Stimulated activated CD4-positive, alpha-beta T cell treated with anti-CD3 and anti-CD28 coated beads, Interleukin-2, amount 100 ng/mL, for 4 hours (primary cell): Measurements from ENCODE around the gene COPS6.

Source experiments
- DNase-seq: peaks from one replicate; pipeline ENCODE4 v3.0.0-alpha.2; 2020; ENCODE audit warnings: low read depth

The COPS6 gene

GRCh38 chr7:100088621-100089457 is at the start of gene COPS6:
Gene COPS6, plus strand, starts transcription at chr7:100088969. Its CDS starts 22 bp downstream, at chr7:100088991.
- peak; percentile 74 for DNase-seq

- no peak for DNase-seq
Observed at GRCh38 chr7:100040575-100040974, 48.2 kb upstream of the COPS6 start.

- no peak for DNase-seq
Observed at GRCh38 chr7:100044718-100045117, 44.1 kb upstream of the COPS6 start.

- no peak for DNase-seq
Observed at GRCh38 chr7:100048680-100049079, 40.1 kb upstream of the COPS6 start.

- peak; percentile 75 for DNase-seq
Observed at GRCh38 chr7:100049441-100050291, 39.1 kb upstream of the COPS6 start, which contains the start of gene ZSCAN21. Gene ZSCAN21, plus strand, starts transcription at chr7:100049774. Its CDS starts 7,233 bp downstream, at chr7:100057007.

- no peak for DNase-seq
Observed at GRCh38 chr7:100051611-100052010, 37.2 kb upstream of the COPS6 start.

GRCh38 chr7:100053215-100053614 is 35.6 kb upstream of the COPS6 start:
- peak; percentile 3 for DNase-seq

- DNase-seq: no peak
Observed at GRCh38 chr7:100057006-100057405, 31.8 kb upstream of the COPS6 start.

GRCh38 chr7:100059251-100059739 is 29.5 kb upstream of the COPS6 start:
- no peak for DNase-seq

GRCh38 chr7:100061518-100062193 is 27.1 kb upstream of the COPS6 start:
- no peak for DNase-seq

GRCh38 chr7:100063376-100063775 is 25.4 kb upstream of the COPS6 start:
- DNase-seq: no peak

- no peak for DNase-seq
Observed at GRCh38 chr7:100064162-100064561, 24.6 kb upstream of the COPS6 start.

- no peak for DNase-seq
Observed at GRCh38 chr7:100065452-100066186, 23.1 kb upstream of the COPS6 start.

- DNase-seq: no peak
Observed at GRCh38 chr7:100066953-100067352, 21.8 kb upstream of the COPS6 start.

- no peak for DNase-seq
Observed at GRCh38 chr7:100069991-100070390, 18.8 kb upstream of the COPS6 start.

GRCh38 chr7:100071018-100071723 is 17.6 kb upstream of the COPS6 start:
- no peak for DNase-seq

- DNase-seq: no peak
Observed at GRCh38 chr7:100072462-100072861, 16.3 kb upstream of the COPS6 start.

GRCh38 chr7:100074841-100075240 is 13.9 kb upstream of the COPS6 start:
- DNase-seq: no peak

GRCh38 chr7:100075418-100075817 is 13.4 kb upstream of the COPS6 start:
- no peak for DNase-seq

GRCh38 chr7:100077205-100077604 is 11.6 kb upstream of the COPS6 start:
- DNase-seq: no peak
